MM.1S (cell line): ENCODE measurements around the gene GABRB3.

Source experiments
- EZH2phosphoT487 ChIP-seq: fragments of 300-600 bp; sonication (generic); IDR thresholded peaks from 2 replicates; pipeline ENCODE4 v1.6.1; 2018; ENCODE audit warnings: antibody characterized with exemption, low read length
- TF ChIP-seq, protein P1 (sequence below): fragments of 300-600 bp; sonication (generic); IDR thresholded peaks from 2 replicates; pipeline ENCODE4 v1.5.1; 2016; ENCODE audit warnings: antibody characterized with exemption, low read length, mixed read lengths

GRCh38 chr15:26564361-26564760, 208.5 kb downstream of the GABRB3 start:
- TF ChIP-seq, protein P1, sequence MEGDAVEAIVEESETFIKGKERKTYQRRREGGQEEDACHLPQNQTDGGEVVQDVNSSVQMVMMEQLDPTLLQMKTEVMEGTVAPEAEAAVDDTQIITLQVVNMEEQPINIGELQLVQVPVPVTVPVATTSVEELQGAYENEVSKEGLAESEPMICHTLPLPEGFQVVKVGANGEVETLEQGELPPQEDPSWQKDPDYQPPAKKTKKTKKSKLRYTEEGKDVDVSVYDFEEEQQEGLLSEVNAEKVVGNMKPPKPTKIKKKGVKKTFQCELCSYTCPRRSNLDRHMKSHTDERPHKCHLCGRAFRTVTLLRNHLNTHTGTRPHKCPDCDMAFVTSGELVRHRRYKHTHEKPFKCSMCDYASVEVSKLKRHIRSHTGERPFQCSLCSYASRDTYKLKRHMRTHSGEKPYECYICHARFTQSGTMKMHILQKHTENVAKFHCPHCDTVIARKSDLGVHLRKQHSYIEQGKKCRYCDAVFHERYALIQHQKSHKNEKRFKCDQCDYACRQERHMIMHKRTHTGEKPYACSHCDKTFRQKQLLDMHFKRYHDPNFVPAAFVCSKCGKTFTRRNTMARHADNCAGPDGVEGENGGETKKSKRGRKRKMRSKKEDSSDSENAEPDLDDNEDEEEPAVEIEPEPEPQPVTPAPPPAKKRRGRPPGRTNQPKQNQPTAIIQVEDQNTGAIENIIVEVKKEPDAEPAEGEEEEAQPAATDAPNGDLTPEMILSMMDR: no peak
- no peak for TF ChIP-seq EZH2phosphoT487
